CD4-positive, alpha-beta T cell treated with Interleukin-17A for 4 hours (primary cell): ENCODE data around the gene IL11RA.
A peak's percentile ranks its signal among the peaks of the same experiment; 100 is the strongest.

Experiments used
- DNase-seq: peaks from one replicate; pipeline ENCODE4 v3.0.0-alpha.2; 2020; ENCODE audit warnings: mixed read lengths

IL11RA gene

GRCh38 chr9:34651876-34652601, at the start of gene IL11RA:
IL11RA (plus strand) TSS chr9:34652185; CDS start chr9:34655218, 3,033 bp downstream.
- DNase-seq = peak; percentile 73

GRCh38 chr9:34603610-34604231, 48.3 kb upstream of the IL11RA start:
- DNase-seq = peak; percentile 86

GRCh38 chr9:34606190-34606589, 45.8 kb upstream of the IL11RA start:
- DNase-seq = no peak

GRCh38 chr9:34606905-34607304, 45.1 kb upstream of the IL11RA start:
- DNase-seq = no peak

DNA sequence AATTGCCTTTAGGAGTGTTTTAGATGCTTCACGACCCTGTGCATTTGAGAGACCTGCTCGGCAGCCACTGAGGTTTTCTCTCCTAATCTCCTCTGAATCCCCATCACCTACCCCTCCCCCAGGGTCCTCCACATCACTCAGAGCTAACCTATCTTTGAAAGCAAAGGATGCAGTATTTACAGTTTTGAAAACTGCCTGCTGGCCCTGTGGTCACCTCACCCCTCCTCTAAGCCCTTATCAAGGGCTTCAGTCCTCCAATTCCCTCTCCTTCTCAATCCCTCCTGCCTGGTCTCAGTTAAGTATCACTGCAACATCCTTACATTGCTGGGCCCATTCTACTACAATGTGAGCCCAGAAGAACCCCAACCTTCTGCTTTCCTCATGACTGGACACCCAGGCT, 44.7 kb upstream of the IL11RA start:
- no peak for DNase-seq

GRCh38 chr9:34610434-34611206, 41.4 kb upstream of the IL11RA start:
- DNase-seq = no peak

GRCh38 chr9:34611251-34611810, 40.7 kb upstream of the IL11RA start:
- DNase-seq = no peak

GRCh38 chr9:34611811-34612787, 39.9 kb upstream of the IL11RA start, which contains the start of gene RPP25L:
RPP25L (minus strand) TSS chr9:34612097; CDS start chr9:34611296, 801 bp downstream.
- DNase-seq = peak; percentile 90

- DNase-seq = peak; percentile 81
Measured at GRCh38 chr9:34612788-34613390, 39.1 kb upstream of the IL11RA start.

GRCh38 chr9:34615132-34615531, 36.9 kb upstream of the IL11RA start:
- DNase-seq = no peak

DNA sequence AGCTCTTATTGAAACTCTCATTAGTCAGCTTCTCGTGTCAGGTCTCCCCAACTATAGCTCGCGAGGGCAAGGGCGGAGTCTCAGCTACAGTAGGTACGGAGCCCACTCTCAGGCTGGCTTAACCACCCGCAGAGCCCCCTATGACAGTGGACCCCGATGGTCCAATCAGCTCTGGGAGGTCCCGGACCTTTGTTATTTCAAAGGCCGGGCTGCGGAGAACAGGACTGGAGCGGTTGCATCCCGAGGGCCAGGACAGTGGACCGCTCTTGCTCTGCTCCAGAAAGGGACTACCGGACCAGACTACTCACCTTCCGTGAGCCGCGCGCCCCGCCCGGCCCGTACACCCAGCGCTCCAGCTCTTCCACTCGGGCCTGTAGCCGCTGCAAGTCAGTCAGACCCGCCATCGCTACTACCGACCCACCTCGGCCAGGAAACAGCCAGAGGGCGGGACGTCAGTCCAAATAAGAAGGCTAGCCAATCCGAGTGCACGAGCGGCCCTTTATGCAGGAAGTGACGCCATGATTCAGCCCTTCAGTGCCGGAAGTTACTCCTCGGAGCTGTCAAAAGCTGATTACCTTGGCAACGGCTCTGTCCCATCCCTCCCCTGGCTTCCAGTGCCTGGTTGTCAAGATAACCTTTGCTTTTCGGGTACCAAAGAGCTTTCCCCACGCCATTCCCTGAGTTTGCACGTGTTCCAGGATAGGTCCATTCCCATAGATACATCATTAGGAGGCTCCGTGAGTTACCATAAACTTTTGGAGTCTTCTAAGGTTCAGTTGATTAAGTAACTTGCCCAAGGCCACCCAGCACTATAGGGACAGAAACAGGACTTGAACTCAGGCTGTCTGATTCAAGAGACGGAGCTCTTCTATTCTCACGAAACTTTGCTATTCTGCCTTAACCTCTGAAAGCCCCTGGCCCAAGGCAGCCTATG, 31.7 kb upstream of the IL11RA start, which contains the start of gene DCTN3:
DCTN3 (minus strand) TSS at position 435 of the 934 bp plus-strand sequence; CDS start at position 404, 31 bp downstream.
- peak; percentile 90 for DNase-seq

GRCh38 chr9:34623374-34624235, 28.4 kb upstream of the IL11RA start:
- no peak for DNase-seq

- no peak for DNase-seq
Measured at GRCh38 chr9:34624475-34625185, 27.4 kb upstream of the IL11RA start.

GRCh38 chr9:34625186-34625486, 26.8 kb upstream of the IL11RA start:
- DNase-seq = no peak

GRCh38 chr9:34627716-34628655, 24.0 kb upstream of the IL11RA start:
- no peak for DNase-seq

GRCh38 chr9:34628656-34629490, 23.1 kb upstream of the IL11RA start, which contains the start of gene ARID3C:
ARID3C (minus strand) TSS chr9:34629066; CDS start chr9:34628014, 1,052 bp downstream.
- DNase-seq = peak; percentile 61

- no peak for DNase-seq
Measured at GRCh38 chr9:34629491-34629808, 22.5 kb upstream of the IL11RA start.
